HEK293T (cell line): Measurements from ENCODE around the gene C6orf47.

Experiments
- CTCF ChIA-PET: fragments of 350-600 bp; formaldehyde crosslinking; extraction: SDS; loops from one replicate; lab custom pipeline; 2021; ENCODE audit warnings: antibody characterized with exemption, inconsistent platforms; lab: Yijun Ruan, JAX
- POLR2A ChIA-PET: fragments of 350-600 bp; formaldehyde crosslinking; extraction: SDS; loops from one replicate; lab custom pipeline; 2020; ENCODE audit warnings: antibody characterized with exemption, inconsistent platforms; lab: Yijun Ruan, JAX
- DNase-seq: peaks from one replicate; pipeline ENCODE4 v3.0.0; 2012; ENCODE audit warnings: mixed read lengths; ENCODE audit errors: extremely low spot score
- ARNT ChIP-seq: fragments of 450-650 bp; IDR thresholded peaks from 2 replicates; pipeline ENCODE4 v1.6.1; 2017; ENCODE audit warnings: mild to moderate bottlenecking
- BHLHE40 ChIP-seq: fragments of 450-650 bp; IDR thresholded peaks from 2 replicates; pipeline ENCODE4 v1.6.1; 2016; ENCODE audit warnings: mild to moderate bottlenecking, moderate library complexity, borderline replicate concordance
- CTBP1 ChIP-seq: fragments of 450-650 bp; IDR thresholded peaks from 2 replicates; pipeline ENCODE4 v1.6.1; 2016; ENCODE audit warnings: borderline replicate concordance
- ELF4 ChIP-seq: fragments of 450-650 bp; IDR thresholded peaks from 2 replicates; pipeline ENCODE4 v1.6.1; 2017; ENCODE audit warnings: antibody characterized with exemption
- FOXA1 ChIP-seq: fragments of 450-650 bp; IDR thresholded peaks from 2 replicates; pipeline ENCODE4 v1.6.1; 2016; ENCODE audit warnings: mild to moderate bottlenecking
- FOXK2 ChIP-seq: fragments of 450-650 bp; IDR thresholded peaks from 2 replicates; pipeline ENCODE4 v1.6.1; 2016; ENCODE audit warnings: mild to moderate bottlenecking
- FOXM1 ChIP-seq: fragments of 450-650 bp; IDR thresholded peaks from 2 replicates; pipeline ENCODE4 v1.6.1; 2017; ENCODE audit warnings: mild to moderate bottlenecking, borderline replicate concordance
- HDGF ChIP-seq: fragments of 450-650 bp; IDR thresholded peaks from 2 replicates; pipeline ENCODE4 v1.6.1; 2017; ENCODE audit warnings: antibody characterized with exemption, borderline replicate concordance
- L3MBTL2 ChIP-seq: fragments of 450-650 bp; conservative IDR thresholded peaks from 2 replicates; pipeline ENCODE4 v1.6.1; 2016; ENCODE audit warnings: mild to moderate bottlenecking
- LEF1 ChIP-seq: fragments of 450-650 bp; IDR thresholded peaks from 2 replicates; pipeline ENCODE4 v1.6.1; 2017; ENCODE audit warnings: mild to moderate bottlenecking, borderline replicate concordance
- NFRKB ChIP-seq: fragments of 450-650 bp; IDR thresholded peaks from 2 replicates; pipeline ENCODE4 v1.6.1; 2016; ENCODE audit warnings: mild to moderate bottlenecking, moderate library complexity
- PKNOX1 ChIP-seq: fragments of 450-650 bp; IDR thresholded peaks from 2 replicates; pipeline ENCODE4 v1.6.1; 2016
- SP1 ChIP-seq: fragments of 450-650 bp; IDR thresholded peaks from 2 replicates; pipeline ENCODE4 v1.6.1; 2017
- SUZ12 ChIP-seq: fragments of 450-650 bp; IDR thresholded peaks from 2 replicates; pipeline ENCODE4 v1.6.1; 2016; ENCODE audit warnings: mild to moderate bottlenecking
- TARDBP ChIP-seq: fragments of 450-650 bp; IDR thresholded peaks from 2 replicates; pipeline ENCODE4 v1.6.1; 2016
- ZNF384 ChIP-seq: fragments of 450-650 bp; IDR thresholded peaks from 2 replicates; pipeline ENCODE4 v1.6.1; 2016

Gene C6orf47

GRCh38 chr6:31631209-31631608, 29.4 kb downstream of the C6orf47 start:
- TF ChIP-seq FOXK2 (no peak), BHLHE40 (no peak), CTBP1 (no peak), HDGF (no peak), ZNF384 (no peak), FOXM1 (no peak), LEF1 (no peak)
- ChIA-PET POLR2A (no interaction called here), CTCF (no interaction called here)
- DNase-seq = no peak

- CTCF ChIA-PET = interaction anchor here (0.6 kb wide), 1 partner anchor 142 kb away, joined by 5 read pairs; no protein-coding TSS in a partner anchor
- DNase-seq = no peak
- POLR2A ChIA-PET = interaction anchor here (1.3 to 1.7 kb wide), 2 partner anchors 10 to 14 kb away, joined by 3 to 5 read pairs; no protein-coding TSS in a partner anchor
- TF ChIP-seq LEF1 (no peak), NFRKB (no peak), HDGF (no peak), SUZ12 (no peak), PKNOX1 (no peak), FOXK2 (no peak), FOXA1 (no peak), ARNT (no peak), TARDBP (no peak), BHLHE40 (no peak), FOXM1 (no peak), CTBP1 (no peak), L3MBTL2 (no peak)
Measured at GRCh38 chr6:31630177-31630934, 30.2 kb downstream of the C6orf47 start.

GRCh38 chr6:31629014-31629413, 31.6 kb downstream of the C6orf47 start:
- DNase-seq = no peak
- ChIA-PET CTCF (interaction anchor here (0.6 kb wide), 1 partner anchor 9 kb away, joined by 3 read pairs; no protein-coding TSS in a partner anchor), POLR2A (interaction anchor here (1.0 to 1.7 kb wide), 3 partner anchors 10 to 23 kb away, joined by 3 to 6 read pairs (median 3); partner anchors contain the start of gene BAG6)

GRCh38 chr6:31627690-31628287, 32.8 kb downstream of the C6orf47 start:
- no peak for TF ChIP-seq CTBP1
- no peak for TF ChIP-seq HDGF
- no peak for TF ChIP-seq NFRKB
- TF ChIP-seq L3MBTL2 = no peak
- no peak for TF ChIP-seq LEF1
- no peak for TF ChIP-seq SP1
- no peak for DNase-seq
- POLR2A ChIA-PET = interaction anchor here (1.1 to 1.3 kb wide), 2 partner anchors 9 to 10 kb away, joined by 3 read pairs; no protein-coding TSS in a partner anchor
- CTCF ChIA-PET = no interaction called here

More at GRCh38 chr6:31629014-31629413, 31.6 kb downstream of the C6orf47 start:
- no peak for TF ChIP-seq ARNT
- no peak for TF ChIP-seq ZNF384

- POLR2A ChIA-PET = interaction anchor here (0.6 kb wide), 1 partner anchor 26 kb away, joined by 3 read pairs; the partner anchor contains the start of gene BAG6
- no peak for TF ChIP-seq PKNOX1
- TF ChIP-seq FOXM1 = no peak
- no peak for TF ChIP-seq ZNF384
- TF ChIP-seq HDGF = no peak
- TF ChIP-seq FOXK2 = no peak
- TF ChIP-seq L3MBTL2 = no peak
- TF ChIP-seq ELF4 = no peak
- TF ChIP-seq TARDBP = no peak
- no peak for TF ChIP-seq LEF1
- no peak for TF ChIP-seq FOXA1
- no peak for TF ChIP-seq CTBP1
- TF ChIP-seq ARNT = no peak
- no peak for TF ChIP-seq SUZ12
- no peak for DNase-seq
- CTCF ChIA-PET = no interaction called here
Measured at GRCh38 chr6:31626952-31627351, 33.6 kb downstream of the C6orf47 start.

GRCh38 chr6:31624070-31624469, 36.5 kb downstream of the C6orf47 start:
- POLR2A ChIA-PET = interaction anchor here (2.3 kb wide), 1 partner anchor 14 kb away, joined by 6 read pairs; no protein-coding TSS in a partner anchor
- no peak for DNase-seq
- CTCF ChIA-PET = no interaction called here
- no peak for TF ChIP-seq LEF1
- no peak for TF ChIP-seq BHLHE40
- TF ChIP-seq SP1 = no peak
- no peak for TF ChIP-seq CTBP1
- TF ChIP-seq NFRKB = no peak
- TF ChIP-seq FOXK2 = no peak
- TF ChIP-seq ARNT = no peak
- no peak for TF ChIP-seq FOXM1
- no peak for TF ChIP-seq PKNOX1
- TF ChIP-seq TARDBP = no peak
- no peak for TF ChIP-seq HDGF
- no peak for TF ChIP-seq ELF4
- no peak for TF ChIP-seq ZNF384
- TF ChIP-seq SUZ12 = no peak
- TF ChIP-seq FOXA1 = no peak
- TF ChIP-seq L3MBTL2 = no peak
